OCI-LY7 (cell line): ENCODE data around the gene ZMIZ2. TPM values are rescaled to one million over a fixed set of nuclear protein-coding genes. Genes with fewer than 3 reads are reported as not detected.

Experiments
- BruUV-seq: library from RNA; stranded (reverse); fragments of 400-500 nt; replicated peaks from 2 replicates; lab custom pipeline; 2021; lab: Mats Ljungman, UMichigan
- CTCF ChIA-PET: fragments of 300-600 bp; sonication (Branson Sonifier 250); formaldehyde crosslinking; loops from one replicate; lab custom pipeline; 2022; ENCODE audit warnings: antibody characterized with exemption; ENCODE audit not compliant: unreplicated experiment; lab: Charles Lee
- POLR2A ChIA-PET: fragments of 300-600 bp; sonication (Branson Sonifier 250); formaldehyde crosslinking; loops from one replicate; lab custom pipeline; 2022; ENCODE audit warnings: antibody characterized with exemption; lab: Charles Lee
- DNase-seq: peaks from one replicate; pipeline ENCODE4 v3.0.0-alpha.2; 2015; ENCODE audit warnings: low spot score
- H2AFZ ChIP-seq: fragments of 200-600 bp; sonication (generic), shearing (Covaris generic); 2 replicates; pipeline ENCODE4 v1.6.1; 2014; ENCODE audit warnings: mild to moderate bottlenecking, antibody characterized with exemption, low read length, moderate library complexity
- H3K27ac ChIP-seq: fragments of 200-600 bp; sonication (generic); 2 replicates; pipeline ENCODE4 v1.5.1; 2014; ENCODE audit warnings: mixed run types, low read depth, mild to moderate bottlenecking, moderate library complexity, low read length, inconsistent platforms; ENCODE audit not compliant: poor library complexity, severe bottlenecking
- H3K36me3 ChIP-seq: fragments of 200-600 bp; sonication (generic); 2 replicates; pipeline ENCODE4 v1.6.1; 2014; ENCODE audit warnings: mild to moderate bottlenecking, antibody characterized with exemption, low read length, moderate library complexity, mixed read lengths; ENCODE audit not compliant: insufficient read depth
- H3K4me1 ChIP-seq: fragments of 200-600 bp; sonication (generic); 2 replicates; pipeline ENCODE4 v1.5.1; 2014; ENCODE audit warnings: mild to moderate bottlenecking, low read length; ENCODE audit not compliant: insufficient read depth, poor library complexity, severe bottlenecking
- H3K4me2 ChIP-seq: fragments of 200-600 bp; sonication (generic); 2 replicates; pipeline ENCODE4 v1.6.1; 2014; ENCODE audit warnings: mild to moderate bottlenecking, low read length
- H3K4me3 ChIP-seq: fragments of 200-600 bp; sonication (generic); 2 replicates; pipeline ENCODE4 v1.5.1; 2014; ENCODE audit warnings: mild to moderate bottlenecking, low read depth, low read length; ENCODE audit not compliant: poor library complexity, severe bottlenecking
- H3K79me2 ChIP-seq: fragments of 200-600 bp; sonication (generic); 2 replicates; pipeline ENCODE4 v1.6.1; 2016; ENCODE audit warnings: low read depth, mild to moderate bottlenecking, low read length, moderate library complexity, mixed read lengths; ENCODE audit not compliant: insufficient read depth
- H3K9me2 ChIP-seq: fragments of 200-600 bp; sonication (generic); 2 replicates; pipeline ENCODE4 v1.6.1; 2016; ENCODE audit warnings: mild to moderate bottlenecking, low read length, mixed read lengths; ENCODE audit not compliant: insufficient read depth
- H3K9me3 ChIP-seq: fragments of 200-600 bp; sonication (generic); 2 replicates; pipeline ENCODE4 v1.6.1; 2014; ENCODE audit warnings: mild to moderate bottlenecking, mixed run types, low read length, mixed read lengths
- H4K20me1 ChIP-seq: fragments of 200-600 bp; sonication (generic); 2 replicates; pipeline ENCODE4 v1.6.1; 2014; ENCODE audit warnings: mild to moderate bottlenecking, antibody characterized with exemption, low read length, moderate library complexity, mixed read lengths; ENCODE audit not compliant: insufficient read depth
- EZH2phosphoT487 ChIP-seq: fragments of 200-600 bp; sonication (generic); IDR thresholded peaks from 2 replicates; pipeline ENCODE4 v1.6.1; 2018; ENCODE audit warnings: low read depth, borderline replicate concordance, mild to moderate bottlenecking, mixed run types, antibody characterized with exemption, low read length, moderate library complexity, mixed read lengths
- intact Hi-C: fragments of 100-400 bp; cut with micrococcal nuclease; formaldehyde crosslinking; loops from one replicate; pipeline ENCODE4 v1.10.0; 2022; ENCODE audit not compliant: unreplicated experiment
- total RNA-seq, 2 experiments: library from RNA; depleted of rRNA in 1 of 2; stranded (reverse); fragments of >200 nt in 1 of 2; shearing (Covaris generic) in 1 of 2; gene quantifications; 2 replicates each; pipeline ENCODE4 v1.2.3, GENCODE V29; 2014 to 2022
- TF ChIP-seq, protein P1 (sequence below): fragments of 200-600 bp; sonication (generic); conservative IDR thresholded peaks from 2 replicates; pipeline ENCODE4 v1.5.1; 2014; ENCODE audit warnings: mild to moderate bottlenecking, antibody characterized with exemption, low read length, moderate library complexity, mixed read lengths

Gene ZMIZ2
- total RNA-seq, 2 experiments from 2014 or later: 17.2 to 79.7 TPM

DNA sequence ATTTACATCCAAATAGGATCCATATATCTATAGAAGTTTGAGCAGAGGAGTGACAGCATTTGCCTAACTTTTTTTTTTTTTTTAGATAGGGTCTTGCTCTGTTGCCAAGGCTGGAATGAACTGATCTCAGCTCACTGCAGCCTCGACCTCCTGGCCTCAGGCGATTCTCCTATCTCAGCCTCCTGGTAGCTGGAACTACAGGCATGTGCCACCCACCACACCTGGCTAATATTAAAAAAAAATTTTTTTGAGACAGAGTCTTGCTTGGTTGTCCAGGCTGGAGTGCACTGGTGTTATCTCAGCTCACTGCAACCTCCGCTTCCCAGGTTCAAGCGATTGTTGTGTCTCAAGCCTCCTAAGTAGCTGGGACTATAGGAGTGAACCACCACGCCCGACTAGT lies 62.9 kb downstream of the ZMIZ2 start:
- Histone ChIP-seq H3K79me2 (no peaks in the 10 kb centered on the region), H3K4me1 (no peaks in the 10 kb centered on the region), H4K20me1 (no peaks in the 10 kb centered on the region), H3K36me3 (no peaks in the 10 kb centered on the region), H3K4me3 (no peak overlapping the region), H3K9me3 (no peaks in the 10 kb centered on the region), H2AFZ (no peak overlapping the region), H3K9me2 (no peaks in the 10 kb centered on the region), H3K27ac (no peak overlapping the region), H3K4me2 (no peak overlapping the region)
- intact Hi-C loops: no loop called here
- TF ChIP-seq EZH2phosphoT487: no peak
- TF ChIP-seq, protein P1, sequence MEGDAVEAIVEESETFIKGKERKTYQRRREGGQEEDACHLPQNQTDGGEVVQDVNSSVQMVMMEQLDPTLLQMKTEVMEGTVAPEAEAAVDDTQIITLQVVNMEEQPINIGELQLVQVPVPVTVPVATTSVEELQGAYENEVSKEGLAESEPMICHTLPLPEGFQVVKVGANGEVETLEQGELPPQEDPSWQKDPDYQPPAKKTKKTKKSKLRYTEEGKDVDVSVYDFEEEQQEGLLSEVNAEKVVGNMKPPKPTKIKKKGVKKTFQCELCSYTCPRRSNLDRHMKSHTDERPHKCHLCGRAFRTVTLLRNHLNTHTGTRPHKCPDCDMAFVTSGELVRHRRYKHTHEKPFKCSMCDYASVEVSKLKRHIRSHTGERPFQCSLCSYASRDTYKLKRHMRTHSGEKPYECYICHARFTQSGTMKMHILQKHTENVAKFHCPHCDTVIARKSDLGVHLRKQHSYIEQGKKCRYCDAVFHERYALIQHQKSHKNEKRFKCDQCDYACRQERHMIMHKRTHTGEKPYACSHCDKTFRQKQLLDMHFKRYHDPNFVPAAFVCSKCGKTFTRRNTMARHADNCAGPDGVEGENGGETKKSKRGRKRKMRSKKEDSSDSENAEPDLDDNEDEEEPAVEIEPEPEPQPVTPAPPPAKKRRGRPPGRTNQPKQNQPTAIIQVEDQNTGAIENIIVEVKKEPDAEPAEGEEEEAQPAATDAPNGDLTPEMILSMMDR: no peak
- BruUV-seq: no TSS peak
- no peak for DNase-seq
- CTCF ChIA-PET: no interaction called here
- POLR2A ChIA-PET: interaction anchor here (0.7 to 0.9 kb wide), 3 partner anchors 29 to 87 kb away, joined by 3 to 6 read pairs (median 4); no protein-coding TSS in a partner anchor

DNA sequence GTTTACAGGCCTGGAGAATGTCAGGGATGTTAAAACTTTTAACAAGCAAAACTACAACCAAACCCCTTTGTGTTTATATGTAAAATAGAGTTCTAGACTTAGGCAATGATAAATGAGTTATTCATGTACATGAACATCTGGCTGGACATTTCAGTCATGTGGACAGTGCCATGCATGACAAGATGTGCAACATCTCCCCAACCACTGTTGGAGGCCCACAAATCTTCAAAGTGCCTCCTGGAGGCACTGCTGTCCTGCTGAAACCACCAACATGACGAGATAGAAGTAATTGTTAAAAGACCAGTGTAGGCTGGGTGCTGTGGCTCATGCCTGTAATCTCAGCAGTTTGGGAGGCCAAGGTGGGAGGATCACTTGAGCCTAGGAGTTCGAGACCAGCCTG lies 66.3 kb downstream of the ZMIZ2 start:
- TF ChIP-seq, protein P1: peak; percentile 50
- TF ChIP-seq EZH2phosphoT487: no peak
- BruUV-seq: no TSS peak
- POLR2A ChIA-PET: no interaction called here
- H3K4me1 ChIP-seq: no peaks in the 10 kb centered on the region
- H3K79me2 ChIP-seq: no peaks in the 10 kb centered on the region
- no peaks in the 10 kb centered on the region for H3K9me2 ChIP-seq
- H2AFZ ChIP-seq: no peak overlapping the region
- no peak overlapping the region for H3K4me3 ChIP-seq
- no peak overlapping the region for H3K4me2 ChIP-seq
- intact Hi-C loops: no loop called here
- DNase-seq: peak; percentile 42
- H4K20me1 ChIP-seq: no peaks in the 10 kb centered on the region
- CTCF ChIA-PET: no interaction called here
- no peak overlapping the region for H3K27ac ChIP-seq
- no peaks in the 10 kb centered on the region for H3K36me3 ChIP-seq
- no peaks in the 10 kb centered on the region for H3K9me3 ChIP-seq

DNA sequence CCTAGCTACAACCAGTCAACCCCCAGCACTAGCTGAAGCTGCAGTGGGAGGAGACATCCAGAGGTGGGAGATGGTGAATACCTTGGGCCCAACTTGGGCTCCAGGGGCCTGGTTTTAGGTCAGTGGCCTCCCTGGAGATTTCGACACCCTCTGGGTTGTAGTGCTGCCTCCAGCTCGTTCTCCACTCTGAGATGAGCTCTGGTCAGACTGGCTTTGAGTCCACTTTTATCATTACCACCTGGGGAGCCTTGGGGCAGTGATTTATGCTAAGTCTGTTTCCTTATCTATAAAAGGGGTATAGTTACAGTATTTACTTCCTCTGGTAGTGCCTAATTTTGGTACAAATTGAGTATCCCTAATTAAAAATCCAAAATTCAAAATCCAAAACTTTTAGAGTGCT lies 70.6 kb downstream of the ZMIZ2 start:
- no TSS peak for BruUV-seq
- no peak overlapping the region for H3K4me2 ChIP-seq
- DNase-seq: no peak
- H3K4me1 ChIP-seq: no peaks in the 10 kb centered on the region
- no peak overlapping the region for H2AFZ ChIP-seq
- H4K20me1 ChIP-seq: no peaks in the 10 kb centered on the region
- H3K9me3 ChIP-seq: no peaks in the 10 kb centered on the region
- H3K27ac ChIP-seq: no peak overlapping the region
- H3K36me3 ChIP-seq: no peaks in the 10 kb centered on the region; the same call in 1 of the 2 replicates
- CTCF ChIA-PET: no interaction called here
- no peak overlapping the region for H3K4me3 ChIP-seq
- no peaks in the 10 kb centered on the region for H3K9me2 ChIP-seq
- TF ChIP-seq, protein P1: no peak
- no peak for TF ChIP-seq EZH2phosphoT487
- intact Hi-C loops: no loop called here
- no peaks in the 10 kb centered on the region for H3K79me2 ChIP-seq
- POLR2A ChIA-PET: interaction anchor here (0.5 to 1.0 kb wide), 5 partner anchors 16 to 1056 kb away, joined by 3 to 6 read pairs (median 4); no protein-coding TSS in a partner anchor
